Mucosa of gallbladder (tissue), 1 donor: ENCODE measurements around the gene MYRIP. TPM values are rescaled to one million over a fixed set of nuclear protein-coding genes. Genes with fewer than 3 reads are reported as not detected.
"Not testable (repeated sequence)": the region's sequence is repeated elsewhere in the genome, so short reads cannot be mapped to it uniquely, and the experiment has no call there.

Experiments used
- DNase-seq: peaks from one replicate; pipeline ENCODE4 v3.0.0-alpha.2; 2020; ENCODE audit warnings: low spot score
- total RNA-seq: library from RNA; stranded (reverse); gene quantifications from one replicate; pipeline ENCODE4 v1.2.1, GENCODE V29; 2021
- donor health status: DM: no; HTN: no; CAD: no.

The MYRIP gene
- total RNA-seq, 1 donor from 2014 or later, result 6.2 TPM

DNA sequence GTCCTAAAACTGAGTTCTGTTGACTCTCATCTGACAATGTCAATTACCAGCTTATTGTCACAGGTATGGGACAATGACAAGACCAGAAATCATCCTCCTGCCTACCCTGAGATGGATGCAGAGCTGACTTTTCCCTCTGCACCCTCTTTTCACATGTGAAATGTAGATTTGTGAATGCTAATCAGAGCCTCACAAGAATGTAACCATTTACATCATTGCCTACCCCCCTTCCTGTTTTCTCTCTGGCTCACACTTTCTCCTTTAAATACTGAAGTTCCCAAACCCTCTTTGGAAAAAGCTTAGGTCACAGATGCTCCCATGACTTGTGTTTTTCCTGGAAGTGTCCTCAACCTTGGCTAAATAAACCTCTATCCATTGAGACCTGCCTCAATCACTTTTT lies 228.2 kb downstream of the MYRIP start:
- no peak for DNase-seq

GRCh38 chr3:40042752-40043443 lies 233.5 kb downstream of the MYRIP start:
- no peak for DNase-seq

DNA sequence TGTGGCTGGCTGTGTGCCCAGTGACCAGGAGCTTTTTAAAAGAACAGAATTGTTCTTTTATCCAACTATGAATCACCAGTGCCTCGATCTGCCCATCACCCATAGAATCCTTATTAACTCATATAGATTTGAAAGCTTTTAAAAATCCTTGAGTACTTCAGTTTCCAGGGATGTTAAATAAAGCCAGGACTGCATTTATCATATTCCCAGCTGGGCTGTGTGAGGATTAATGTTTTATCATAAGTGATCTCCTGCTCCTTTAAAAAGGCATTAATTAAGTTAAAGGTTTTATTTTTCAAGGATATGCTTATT lies 234.0 kb downstream of the MYRIP start:
- no peak for DNase-seq

- no peak for DNase-seq
These were observed 235.1 kb downstream of the MYRIP start for GRCh38 chr3:40044487-40044886.

DNA sequence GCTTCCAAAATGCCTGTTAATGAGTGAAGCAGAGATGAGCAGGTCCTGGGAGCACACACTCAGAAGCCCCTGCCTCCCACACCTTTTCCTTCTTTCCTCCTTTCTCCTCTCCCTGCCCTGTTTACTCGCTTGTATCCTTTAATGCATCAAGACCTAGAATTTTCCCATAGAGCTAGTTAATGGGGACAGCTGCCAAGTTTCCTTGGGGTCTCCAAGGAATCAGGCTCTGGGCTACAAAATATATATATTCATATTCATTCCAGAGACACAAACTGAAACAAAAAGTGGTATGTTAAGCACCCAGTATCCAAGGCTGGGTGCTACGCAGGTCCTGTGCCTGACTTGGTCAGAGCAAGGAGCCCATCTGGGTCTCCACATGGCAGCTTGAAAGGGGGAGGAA lies 235.6 kb downstream of the MYRIP start:
- DNase-seq, result no peak

GRCh38 chr3:40046149-40046548 lies 236.7 kb downstream of the MYRIP start:
- no peak for DNase-seq

DNA sequence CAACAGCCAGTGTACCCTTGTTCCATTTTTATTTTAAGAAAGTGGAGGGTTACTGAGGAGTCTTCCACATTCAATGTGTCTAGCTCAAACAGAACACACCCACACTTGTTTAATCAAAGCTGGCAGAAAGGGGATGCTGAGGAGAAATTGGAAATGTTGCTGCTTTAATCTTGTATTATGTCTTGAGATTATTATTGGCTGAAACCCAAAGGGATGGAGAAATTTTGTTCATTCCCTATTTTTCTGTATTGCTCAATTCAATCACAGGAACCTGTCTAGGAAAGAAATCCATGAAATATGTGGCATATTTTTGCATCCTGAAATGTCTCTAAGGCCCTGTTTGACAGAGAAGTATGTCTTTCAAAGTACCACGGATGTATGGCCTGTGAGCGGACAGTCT lies 238.0 kb downstream of the MYRIP start:
- DNase-seq, result no peak

GRCh38 chr3:40053663-40054062 lies 244.3 kb downstream of the MYRIP start:
- DNase-seq, result no peak

GRCh38 chr3:40054568-40055222 lies 245.3 kb downstream of the MYRIP start:
- no peak for DNase-seq

- DNase-seq, result no peak
These were observed 246.0 kb downstream of the MYRIP start for GRCh38 chr3:40055361-40055760.

DNA sequence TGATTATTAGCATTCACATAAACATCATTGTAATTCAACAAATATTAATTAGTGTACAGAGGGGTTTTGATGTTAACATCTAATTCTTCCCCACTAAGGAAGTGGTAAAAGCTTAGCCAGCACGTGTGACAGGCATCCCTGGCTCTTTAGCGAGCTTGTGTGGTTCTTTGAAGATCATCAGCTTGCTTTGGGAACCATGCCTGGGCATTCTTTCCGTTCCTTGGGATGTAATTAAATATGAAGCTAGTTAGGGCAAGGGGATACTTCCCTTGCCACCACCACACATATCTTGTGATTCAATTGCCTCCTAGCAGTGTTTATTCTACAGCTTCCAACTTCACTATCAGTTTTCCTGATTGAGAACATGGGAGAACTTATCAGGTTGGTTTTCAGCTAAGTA lies 246.5 kb downstream of the MYRIP start:
- DNase-seq, result no peak

GRCh38 chr3:40057077-40057476 lies 247.7 kb downstream of the MYRIP start:
- DNase-seq, result no peak

DNA sequence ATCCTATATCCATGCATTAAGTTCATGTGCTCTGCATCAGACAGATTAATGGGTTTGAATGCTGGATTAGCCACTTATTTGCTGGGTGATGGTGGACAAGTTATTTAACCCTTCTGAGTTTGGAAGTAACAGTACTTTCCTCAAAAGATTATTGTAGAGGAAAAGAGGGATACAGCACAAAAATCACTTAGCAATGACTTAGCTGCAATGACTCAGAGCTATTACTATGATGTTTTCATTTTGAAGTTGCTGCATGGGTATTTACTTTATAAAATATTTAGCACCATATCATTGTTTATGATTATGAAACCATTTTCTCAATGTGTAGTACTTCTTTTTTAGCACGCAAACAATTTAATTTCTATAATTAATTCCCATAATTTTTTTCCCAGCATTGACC lies 248.4 kb downstream of the MYRIP start:
- DNase-seq, result no peak

DNA sequence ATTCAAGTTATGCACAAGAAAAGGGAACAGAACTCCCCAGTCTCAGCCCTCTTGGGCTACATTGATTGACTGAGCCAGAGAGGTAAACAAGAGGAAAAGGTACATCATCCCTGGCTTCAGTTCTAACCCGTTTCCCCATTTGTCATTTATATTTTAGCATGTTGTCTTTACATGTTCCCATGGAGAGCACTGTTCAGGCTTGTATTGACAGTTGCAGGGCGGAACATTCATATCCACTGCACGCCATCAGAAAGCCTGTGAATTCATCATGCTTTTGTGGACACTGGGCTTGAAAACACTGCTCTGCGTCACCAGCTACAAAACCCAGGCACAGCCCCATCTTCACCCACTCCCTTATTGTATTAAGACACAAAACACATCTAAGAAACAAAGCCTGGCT lies 259.2 kb downstream of the MYRIP start:
- DNase-seq, result no peak

DNA sequence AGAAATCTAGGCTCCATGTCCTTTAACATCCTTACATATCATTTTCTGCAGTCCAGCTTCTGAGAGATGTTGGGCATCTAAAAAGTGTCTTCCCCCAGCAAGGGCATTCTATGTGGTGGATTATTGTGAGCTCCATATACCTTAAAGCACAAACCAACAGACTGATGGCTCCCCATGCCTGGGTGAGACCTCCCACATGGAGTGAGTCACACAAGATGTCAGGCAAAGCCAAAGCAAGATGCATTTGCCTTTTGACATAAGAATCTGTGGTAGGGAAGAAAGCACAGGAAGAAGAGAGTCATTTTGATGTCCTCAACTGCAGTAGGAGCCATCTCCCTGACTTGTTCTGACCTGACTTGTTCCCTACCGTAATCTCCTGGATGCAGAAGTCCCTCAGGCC lies 261.4 kb downstream of the MYRIP start:
- no peak for DNase-seq

DNA sequence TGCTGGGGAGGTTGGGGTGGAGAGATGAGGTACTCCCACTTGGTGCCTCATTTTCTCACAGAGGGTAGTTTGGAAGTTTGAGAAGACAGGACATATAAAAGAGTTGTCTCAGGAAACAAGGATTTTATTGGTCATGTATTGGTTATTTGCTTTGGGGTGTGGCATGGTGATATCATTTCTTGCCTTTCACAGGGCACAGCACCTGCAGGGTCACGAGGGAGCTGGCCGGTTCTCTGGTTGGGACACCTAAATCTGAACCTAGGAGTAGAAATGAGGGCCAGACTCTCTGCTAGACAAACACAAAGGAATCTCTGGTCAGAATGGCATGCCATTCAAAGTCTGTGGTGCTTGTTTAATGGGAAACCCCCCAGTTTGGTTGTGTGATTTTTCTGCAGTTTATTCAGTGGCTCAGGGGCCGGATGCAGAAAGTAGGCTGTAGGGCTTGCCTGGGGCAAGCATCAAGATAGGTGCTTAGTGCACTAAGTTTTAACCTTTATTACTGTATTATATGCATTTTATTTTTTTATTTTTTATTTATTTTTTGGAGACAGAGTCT lies 262.4 kb downstream of the MYRIP start:
- no peak for DNase-seq

DNA sequence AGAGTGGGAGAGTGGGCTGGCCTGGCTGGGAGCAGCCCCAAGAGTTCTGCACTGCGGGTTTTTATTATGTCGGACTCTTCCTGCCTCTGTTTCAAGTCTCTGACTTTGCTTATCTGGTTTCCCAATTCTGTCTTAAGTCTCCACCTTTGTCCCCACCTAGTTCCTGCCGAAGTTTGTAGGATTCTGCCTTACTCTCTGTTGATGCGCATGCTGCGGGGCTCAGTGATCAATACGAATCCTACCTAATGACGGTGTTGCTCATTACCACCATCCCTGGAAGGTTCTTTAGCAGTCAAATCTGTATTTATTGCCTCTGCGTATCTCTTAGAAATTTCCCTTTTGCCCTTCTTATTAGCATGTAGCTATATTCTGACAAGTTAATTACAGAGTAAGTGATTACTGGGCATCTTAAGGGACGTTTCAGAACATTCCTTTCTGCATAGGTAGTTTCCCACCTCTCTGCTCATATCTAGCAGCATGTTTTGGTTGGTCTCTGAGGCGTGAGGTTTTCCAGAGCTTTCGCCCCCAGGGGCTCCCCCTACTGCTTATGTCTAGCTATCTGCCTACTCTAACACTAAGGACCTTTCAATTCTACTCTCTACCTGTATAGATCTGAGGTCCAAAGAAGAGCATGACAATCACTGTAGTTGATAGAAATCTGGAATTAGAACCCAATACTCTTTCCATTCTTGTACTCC lies 264.1 kb downstream of the MYRIP start:
- DNase-seq, result no peak

- not testable (repeated sequence) for DNase-seq
These were observed 267.7 kb downstream of the MYRIP start for GRCh38 chr3:40077139-40077538.

DNA sequence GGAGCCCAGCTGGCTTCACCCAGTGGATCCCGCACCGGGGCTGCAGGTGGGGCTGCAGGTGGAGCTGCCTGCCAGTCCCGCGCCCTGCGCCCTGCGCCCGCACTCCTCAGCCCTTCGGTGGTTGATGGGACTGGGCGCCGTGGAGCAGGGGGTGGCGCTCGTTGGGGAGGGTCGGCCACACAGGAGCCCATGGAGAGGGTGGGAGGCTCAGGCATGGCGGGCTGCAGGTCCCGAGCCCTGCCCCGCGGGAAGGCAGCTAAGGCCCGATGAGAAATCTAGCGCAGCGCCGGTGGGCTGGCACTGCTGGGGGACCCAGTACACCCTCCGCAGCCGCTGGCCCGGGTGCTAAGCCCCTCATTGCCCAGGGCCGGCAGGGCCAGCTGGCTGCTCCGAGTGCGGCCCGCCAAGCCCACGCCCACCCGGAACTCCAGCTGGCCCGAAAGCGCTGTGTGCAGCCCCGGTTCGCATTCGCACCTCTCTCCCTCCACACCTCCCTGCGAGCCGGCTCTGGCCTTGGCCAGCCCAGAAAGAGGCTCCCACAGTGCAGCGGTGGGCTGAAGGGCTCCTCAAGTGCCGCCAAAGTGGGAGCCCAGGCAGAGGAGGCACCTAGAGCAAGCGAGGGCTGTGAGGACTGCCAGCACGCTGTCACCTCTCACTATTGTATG lies 268.6 kb downstream of the MYRIP start:
- not testable (repeated sequence) for DNase-seq

DNA sequence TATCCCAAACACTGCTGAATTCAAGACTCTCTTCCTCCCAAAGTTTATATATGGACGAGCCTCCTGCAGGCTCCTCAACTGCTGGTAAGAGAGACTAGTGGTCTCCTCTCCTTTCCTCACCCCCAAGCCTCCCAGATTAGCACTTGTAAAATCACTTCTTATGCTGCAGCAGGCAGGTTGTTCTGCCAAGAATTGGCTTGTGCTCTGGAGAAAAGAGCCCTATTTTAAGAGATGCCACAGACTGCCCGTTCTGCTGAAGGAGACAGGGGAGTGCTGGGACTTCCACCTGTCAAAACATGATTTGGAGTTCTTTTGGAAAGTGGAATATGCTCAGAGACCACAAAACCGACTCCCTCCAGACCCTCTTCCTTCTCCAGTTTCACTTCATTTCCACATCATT lies 269.2 kb downstream of the MYRIP start:
- DNase-seq, result no peak

DNA sequence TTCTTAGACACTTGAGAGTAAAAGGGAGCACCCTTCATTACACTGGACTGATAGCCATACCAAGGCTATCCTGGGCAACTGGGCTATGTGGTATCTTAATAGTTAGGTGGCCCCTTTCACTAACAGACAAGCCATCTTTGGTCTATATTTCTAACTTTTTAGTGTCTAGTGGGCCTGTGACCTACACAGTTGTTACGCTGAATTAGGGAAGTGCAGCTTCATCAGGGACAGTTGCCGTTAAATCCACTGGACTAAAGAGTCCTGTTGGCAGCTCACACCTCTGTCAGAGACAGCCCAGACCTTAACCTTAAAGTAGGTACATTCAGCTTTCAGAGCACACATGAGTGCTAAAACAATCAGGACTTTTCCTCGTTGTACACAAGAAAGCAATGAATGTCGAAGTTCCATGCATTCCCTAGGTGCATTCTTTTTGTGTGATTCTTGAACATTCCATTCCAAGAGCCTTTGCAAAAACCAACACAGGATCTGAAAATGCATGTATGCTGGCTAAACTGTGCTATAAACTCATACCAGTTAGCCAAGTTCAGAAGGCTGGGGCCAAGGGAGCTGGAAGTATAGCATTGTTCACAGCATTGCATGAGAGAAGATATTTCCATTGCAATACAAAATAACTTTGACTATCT lies 269.9 kb downstream of the MYRIP start:
- DNase-seq, result no peak

DNA sequence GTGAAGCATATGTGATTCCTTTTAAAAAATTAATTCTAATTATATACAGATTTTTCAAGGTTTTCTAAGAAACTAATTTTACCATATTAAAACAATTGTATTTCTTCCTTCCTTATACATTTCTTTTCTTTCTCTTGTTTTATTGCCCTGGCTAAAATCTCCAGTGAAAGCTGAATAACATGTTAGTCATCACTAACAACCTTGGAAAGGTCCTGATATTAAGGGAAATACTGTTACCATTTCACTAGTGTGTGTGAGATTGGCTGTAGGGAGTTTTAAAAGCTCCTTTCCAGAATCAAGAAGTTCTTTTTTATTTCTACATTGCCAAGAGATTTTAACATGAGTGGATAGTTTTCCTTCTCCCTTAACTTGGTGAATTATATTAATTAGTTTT lies 270.4 kb downstream of the MYRIP start:
- DNase-seq, result no peak
